ENCODE measurements around the gene IGSF9B.

DNA sequence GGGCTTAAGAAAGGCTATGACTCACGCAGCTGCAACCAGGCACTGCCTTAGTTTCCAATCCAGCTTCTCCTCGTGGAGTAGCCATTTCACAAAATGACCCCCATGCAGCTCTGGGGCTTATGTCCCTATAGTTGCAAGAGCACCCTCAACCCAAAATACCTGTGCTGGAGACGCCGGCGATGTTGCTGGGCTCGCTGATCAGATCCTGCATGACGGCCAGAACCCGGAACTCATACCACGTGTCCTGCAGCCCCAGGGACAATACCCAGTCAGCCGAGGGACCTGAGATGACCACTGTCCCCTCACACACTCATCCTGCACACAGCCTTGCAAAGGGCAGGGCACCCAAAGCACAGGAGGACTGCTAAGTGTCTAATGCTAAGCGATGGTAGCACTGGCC, 32.1 kb downstream of the IGSF9B start:
- TF ChIP-seq, protein P1, sequence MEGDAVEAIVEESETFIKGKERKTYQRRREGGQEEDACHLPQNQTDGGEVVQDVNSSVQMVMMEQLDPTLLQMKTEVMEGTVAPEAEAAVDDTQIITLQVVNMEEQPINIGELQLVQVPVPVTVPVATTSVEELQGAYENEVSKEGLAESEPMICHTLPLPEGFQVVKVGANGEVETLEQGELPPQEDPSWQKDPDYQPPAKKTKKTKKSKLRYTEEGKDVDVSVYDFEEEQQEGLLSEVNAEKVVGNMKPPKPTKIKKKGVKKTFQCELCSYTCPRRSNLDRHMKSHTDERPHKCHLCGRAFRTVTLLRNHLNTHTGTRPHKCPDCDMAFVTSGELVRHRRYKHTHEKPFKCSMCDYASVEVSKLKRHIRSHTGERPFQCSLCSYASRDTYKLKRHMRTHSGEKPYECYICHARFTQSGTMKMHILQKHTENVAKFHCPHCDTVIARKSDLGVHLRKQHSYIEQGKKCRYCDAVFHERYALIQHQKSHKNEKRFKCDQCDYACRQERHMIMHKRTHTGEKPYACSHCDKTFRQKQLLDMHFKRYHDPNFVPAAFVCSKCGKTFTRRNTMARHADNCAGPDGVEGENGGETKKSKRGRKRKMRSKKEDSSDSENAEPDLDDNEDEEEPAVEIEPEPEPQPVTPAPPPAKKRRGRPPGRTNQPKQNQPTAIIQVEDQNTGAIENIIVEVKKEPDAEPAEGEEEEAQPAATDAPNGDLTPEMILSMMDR (IDR thresholded peaks at IDR 0.05; ENCODE audit: insufficient read depth, low read depth, low read length): no peak
- no peak for TF ChIP-seq EZH2 (IDR thresholded peaks at IDR 0.05; ENCODE audit: insufficient read depth, low read length)
